ENCODE results near the gene SIN3B. TPM values are rescaled to one million over a fixed set of nuclear protein-coding genes. Genes with fewer than 3 reads are reported as not detected.

Gene SIN3B
- total and polyA plus RNA-seq, 9 of the 15 experiments (the other 6 are each of a cell fraction or from before 2014, with no cell fraction given) = 0.51 to 34.2 (median 14.3) TPM

DNA sequence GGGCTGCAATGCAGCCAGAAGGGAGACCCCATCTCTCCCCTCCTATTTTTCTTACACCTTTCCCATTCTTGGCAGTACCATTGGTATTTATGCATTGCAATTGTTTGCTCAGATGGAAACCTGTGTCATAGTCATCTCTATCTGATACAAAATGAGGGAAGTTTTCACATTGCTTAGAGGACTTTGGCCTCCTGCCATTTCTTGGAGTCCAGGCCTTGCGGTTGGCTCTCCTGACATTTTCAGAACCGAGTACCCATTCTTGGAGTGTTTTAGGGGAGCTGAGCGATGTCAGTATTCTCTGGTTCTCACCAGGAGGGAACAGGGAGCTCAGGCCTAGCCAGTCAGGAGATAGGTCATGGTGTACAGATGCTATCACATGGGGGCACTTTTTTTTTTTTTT is 1.5 kb downstream of the SIN3B start (continued):
- TF ChIP-seq, protein P1, sequence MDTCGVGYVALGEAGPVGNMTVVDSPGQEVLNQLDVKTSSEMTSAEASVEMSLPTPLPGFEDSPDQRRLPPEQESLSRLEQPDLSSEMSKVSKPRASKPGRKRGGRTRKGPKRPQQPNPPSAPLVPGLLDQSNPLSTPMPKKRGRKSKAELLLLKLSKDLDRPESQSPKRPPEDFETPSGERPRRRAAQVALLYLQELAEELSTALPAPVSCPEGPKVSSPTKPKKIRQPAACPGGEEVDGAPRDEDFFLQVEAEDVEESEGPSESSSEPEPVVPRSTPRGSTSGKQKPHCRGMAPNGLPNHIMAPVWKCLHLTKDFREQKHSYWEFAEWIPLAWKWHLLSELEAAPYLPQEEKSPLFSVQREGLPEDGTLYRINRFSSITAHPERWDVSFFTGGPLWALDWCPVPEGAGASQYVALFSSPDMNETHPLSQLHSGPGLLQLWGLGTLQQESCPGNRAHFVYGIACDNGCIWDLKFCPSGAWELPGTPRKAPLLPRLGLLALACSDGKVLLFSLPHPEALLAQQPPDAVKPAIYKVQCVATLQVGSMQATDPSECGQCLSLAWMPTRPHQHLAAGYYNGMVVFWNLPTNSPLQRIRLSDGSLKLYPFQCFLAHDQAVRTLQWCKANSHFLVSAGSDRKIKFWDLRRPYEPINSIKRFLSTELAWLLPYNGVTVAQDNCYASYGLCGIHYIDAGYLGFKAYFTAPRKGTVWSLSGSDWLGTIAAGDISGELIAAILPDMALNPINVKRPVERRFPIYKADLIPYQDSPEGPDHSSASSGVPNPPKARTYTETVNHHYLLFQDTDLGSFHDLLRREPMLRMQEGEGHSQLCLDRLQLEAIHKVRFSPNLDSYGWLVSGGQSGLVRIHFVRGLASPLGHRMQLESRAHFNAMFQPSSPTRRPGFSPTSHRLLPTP (IDR thresholded peaks at IDR 0.05; ENCODE audit: borderline replicate concordance, extremely low read depth, insufficient read length) = no peak
- TF ChIP-seq NR2C2 (CRISPR knock-in tag; IDR thresholded peaks at IDR 0.05) (no peak), NR2C2 (tag; IDR thresholded peaks at IDR 0.05) (0 out of 2 replicates have a peak, but pooled peaks have one; percentile 18), ELF1 (tag; IDR thresholded peaks at IDR 0.05) (no peak), SRSF3 (IDR thresholded peaks at IDR 0.05; ENCODE audit: insufficient read depth, low read length) (no peak), NFIC (IDR thresholded peaks at IDR 0.05) (peak; percentile 85), ZNF76 (CRISPR knock-in tag; IDR thresholded peaks at IDR 0.05; ENCODE audit: borderline replicate concordance) (no peak), KAT2B (IDR thresholded peaks at IDR 0.05; ENCODE audit: low read depth, low read length) (no peak), NFE2 (IDR thresholded peaks at IDR 0.05; ENCODE audit: low read depth) (0 out of 2 replicates have a peak, but pooled peaks have one; percentile 6), SUPT5H (IDR thresholded peaks at IDR 0.05) (no peak), ZNF707 (CRISPR knock-in tag; conservative IDR thresholded peaks at IDR 0.05) (no peak), ZNF79 (CRISPR knock-in tag; IDR thresholded peaks at IDR 0.05; ENCODE audit: low read depth) (no peak), KAT7 (CRISPR knock-in tag; IDR thresholded peaks at IDR 0.05; ENCODE audit: borderline replicate concordance) (no peak), BCOR (IDR thresholded peaks at IDR 0.05) (no peak), SMARCE1 (IDR thresholded peaks at IDR 0.05) (0 out of 2 replicates have a peak, but pooled peaks have one; percentile 13), NCOA1 (IDR thresholded peaks at IDR 0.05; ENCODE audit: low read depth) (no peak)
- TF ChIP-seq, protein P2, sequence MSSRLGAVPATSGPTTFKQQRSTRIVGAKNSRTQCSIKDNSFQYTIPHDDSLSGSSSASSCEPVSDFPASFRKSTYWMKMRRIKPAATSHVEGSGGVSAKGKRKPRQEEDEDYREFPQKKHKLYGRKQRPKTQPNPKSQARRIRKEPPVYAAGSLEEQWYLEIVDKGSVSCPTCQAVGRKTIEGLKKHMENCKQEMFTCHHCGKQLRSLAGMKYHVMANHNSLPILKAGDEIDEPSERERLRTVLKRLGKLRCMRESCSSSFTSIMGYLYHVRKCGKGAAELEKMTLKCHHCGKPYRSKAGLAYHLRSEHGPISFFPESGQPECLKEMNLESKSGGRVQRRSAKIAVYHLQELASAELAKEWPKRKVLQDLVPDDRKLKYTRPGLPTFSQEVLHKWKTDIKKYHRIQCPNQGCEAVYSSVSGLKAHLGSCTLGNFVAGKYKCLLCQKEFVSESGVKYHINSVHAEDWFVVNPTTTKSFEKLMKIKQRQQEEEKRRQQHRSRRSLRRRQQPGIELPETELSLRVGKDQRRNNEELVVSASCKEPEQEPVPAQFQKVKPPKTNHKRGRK (tag; IDR thresholded peaks at IDR 0.05) = no peak
- TF ChIP-seq, protein P3, sequence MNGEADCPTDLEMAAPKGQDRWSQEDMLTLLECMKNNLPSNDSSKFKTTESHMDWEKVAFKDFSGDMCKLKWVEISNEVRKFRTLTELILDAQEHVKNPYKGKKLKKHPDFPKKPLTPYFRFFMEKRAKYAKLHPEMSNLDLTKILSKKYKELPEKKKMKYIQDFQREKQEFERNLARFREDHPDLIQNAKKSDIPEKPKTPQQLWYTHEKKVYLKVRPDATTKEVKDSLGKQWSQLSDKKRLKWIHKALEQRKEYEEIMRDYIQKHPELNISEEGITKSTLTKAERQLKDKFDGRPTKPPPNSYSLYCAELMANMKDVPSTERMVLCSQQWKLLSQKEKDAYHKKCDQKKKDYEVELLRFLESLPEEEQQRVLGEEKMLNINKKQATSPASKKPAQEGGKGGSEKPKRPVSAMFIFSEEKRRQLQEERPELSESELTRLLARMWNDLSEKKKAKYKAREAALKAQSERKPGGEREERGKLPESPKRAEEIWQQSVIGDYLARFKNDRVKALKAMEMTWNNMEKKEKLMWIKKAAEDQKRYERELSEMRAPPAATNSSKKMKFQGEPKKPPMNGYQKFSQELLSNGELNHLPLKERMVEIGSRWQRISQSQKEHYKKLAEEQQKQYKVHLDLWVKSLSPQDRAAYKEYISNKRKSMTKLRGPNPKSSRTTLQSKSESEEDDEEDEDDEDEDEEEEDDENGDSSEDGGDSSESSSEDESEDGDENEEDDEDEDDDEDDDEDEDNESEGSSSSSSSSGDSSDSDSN (IDR thresholded peaks at IDR 0.05; ENCODE audit: borderline replicate concordance in 1 of 2, low read depth in 2 of 2, low read length in 2 of 2) = no peak
- TF ChIP-seq, protein P4, sequence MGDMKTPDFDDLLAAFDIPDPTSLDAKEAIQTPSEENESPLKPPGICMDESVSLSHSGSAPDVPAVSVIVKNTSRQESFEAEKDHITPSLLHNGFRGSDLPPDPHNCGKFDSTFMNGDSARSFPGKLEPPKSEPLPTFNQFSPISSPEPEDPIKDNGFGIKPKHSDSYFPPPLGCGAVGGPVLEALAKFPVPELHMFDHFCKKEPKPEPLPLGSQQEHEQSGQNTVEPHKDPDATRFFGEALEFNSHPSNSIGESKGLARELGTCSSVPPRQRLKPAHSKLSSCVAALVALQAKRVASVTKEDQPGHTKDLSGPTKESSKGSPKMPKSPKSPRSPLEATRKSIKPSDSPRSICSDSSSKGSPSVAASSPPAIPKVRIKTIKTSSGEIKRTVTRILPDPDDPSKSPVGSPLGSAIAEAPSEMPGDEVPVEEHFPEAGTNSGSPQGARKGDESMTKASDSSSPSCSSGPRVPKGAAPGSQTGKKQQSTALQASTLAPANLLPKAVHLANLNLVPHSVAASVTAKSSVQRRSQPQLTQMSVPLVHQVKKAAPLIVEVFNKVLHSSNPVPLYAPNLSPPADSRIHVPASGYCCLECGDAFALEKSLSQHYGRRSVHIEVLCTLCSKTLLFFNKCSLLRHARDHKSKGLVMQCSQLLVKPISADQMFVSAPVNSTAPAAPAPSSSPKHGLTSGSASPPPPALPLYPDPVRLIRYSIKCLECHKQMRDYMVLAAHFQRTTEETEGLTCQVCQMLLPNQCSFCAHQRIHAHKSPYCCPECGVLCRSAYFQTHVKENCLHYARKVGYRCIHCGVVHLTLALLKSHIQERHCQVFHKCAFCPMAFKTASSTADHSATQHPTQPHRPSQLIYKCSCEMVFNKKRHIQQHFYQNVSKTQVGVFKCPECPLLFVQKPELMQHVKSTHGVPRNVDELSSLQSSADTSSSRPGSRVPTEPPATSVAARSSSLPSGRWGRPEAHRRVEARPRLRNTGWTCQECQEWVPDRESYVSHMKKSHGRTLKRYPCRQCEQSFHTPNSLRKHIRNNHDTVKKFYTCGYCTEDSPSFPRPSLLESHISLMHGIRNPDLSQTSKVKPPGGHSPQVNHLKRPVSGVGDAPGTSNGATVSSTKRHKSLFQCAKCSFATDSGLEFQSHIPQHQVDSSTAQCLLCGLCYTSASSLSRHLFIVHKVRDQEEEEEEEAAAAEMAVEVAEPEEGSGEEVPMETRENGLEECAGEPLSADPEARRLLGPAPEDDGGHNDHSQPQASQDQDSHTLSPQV (IDR thresholded peaks at IDR 0.05) = no peak
